RCC 7860 (cell line): Measurements from ENCODE around the gene DPP8.
A peak's percentile ranks its signal among the peaks of the same experiment; 100 is the strongest.
"Not testable (repeated sequence)": the region's sequence is repeated elsewhere in the genome, so short reads cannot be mapped to it uniquely, and the experiment has no call there.

Source experiments
- DNase-seq: peaks from one replicate; pipeline ENCODE4 v3.0.0-alpha.2; 2015; ENCODE audit warnings: low spot score
- FAIRE-seq: peaks from 2 replicates; lab custom pipeline; 2012; peaks lifted over from hg19 to GRCh38; lab: Jason Lieb, UNC

Gene DPP8

DNA sequence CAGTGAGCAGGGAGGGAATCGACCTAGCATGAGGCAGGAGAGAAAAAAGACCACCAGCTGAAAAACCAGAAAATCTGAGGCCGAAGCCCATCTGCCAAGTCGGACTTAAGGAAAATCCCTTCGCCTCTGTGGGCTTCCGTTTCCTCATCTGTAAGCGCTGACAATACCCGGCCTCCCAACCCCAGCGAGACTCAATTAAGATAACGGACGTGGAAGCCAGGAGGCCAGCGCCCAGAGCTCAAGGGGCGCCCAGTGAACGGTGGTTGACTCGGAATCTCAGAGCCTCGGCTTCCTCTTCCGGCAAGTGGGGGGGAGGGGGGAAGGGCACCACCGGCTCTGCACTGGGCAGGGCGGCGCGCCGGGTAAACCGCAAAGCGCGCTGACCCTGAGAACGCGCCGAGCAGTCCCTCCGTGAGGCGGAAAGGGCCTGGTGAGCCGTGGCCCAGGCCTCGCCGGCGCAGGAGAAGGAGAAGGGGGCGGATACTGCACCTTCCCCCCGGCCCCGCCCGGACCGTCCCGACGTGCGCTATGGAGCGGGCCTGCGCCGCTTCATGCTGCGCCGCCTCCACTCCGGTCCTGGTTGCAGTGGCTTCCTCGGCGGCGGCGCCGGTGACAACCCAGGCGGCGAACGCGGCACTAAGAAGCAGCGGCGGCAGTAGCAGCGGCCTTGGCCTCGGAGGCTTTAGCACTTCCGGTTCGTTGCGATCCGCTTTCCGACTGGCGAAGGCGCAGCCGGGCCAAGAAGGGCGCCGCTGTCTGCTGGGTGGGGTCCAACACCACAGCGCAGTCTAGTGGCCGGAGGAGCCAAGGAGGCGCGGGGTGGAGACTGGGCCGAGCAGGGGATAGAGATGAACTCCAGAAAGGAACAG is at the start of gene DPP8:
DPP8 (minus strand) TSS at position 693 of the 869 bp plus-strand sequence. CDS start 5,136 bp downstream, outside the sequence.
- DNase-seq (peak; percentile 85), FAIRE-seq (peak; percentile 44)

DNA sequence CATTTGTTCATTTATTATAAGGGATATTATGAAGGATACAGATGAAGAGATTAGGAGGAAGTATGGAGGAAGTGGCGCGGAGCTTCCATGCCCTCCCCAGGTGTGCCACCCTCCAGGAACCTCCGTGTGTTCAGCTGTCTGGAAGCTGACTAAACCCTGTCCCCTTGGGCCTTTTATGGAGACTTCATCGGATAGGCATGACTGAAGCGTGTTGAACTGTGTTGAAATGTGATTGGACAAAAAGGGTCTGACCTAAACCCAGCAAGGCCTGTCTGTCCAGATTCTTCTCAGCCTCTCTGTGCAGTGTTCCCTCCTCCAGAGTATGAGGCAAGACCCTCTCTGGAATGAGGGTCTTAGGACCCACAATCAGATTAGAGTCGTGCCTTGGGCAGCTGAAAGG is 44.4 kb upstream of the DPP8 start:
- no peak for DNase-seq
- FAIRE-seq = no peak

DNA sequence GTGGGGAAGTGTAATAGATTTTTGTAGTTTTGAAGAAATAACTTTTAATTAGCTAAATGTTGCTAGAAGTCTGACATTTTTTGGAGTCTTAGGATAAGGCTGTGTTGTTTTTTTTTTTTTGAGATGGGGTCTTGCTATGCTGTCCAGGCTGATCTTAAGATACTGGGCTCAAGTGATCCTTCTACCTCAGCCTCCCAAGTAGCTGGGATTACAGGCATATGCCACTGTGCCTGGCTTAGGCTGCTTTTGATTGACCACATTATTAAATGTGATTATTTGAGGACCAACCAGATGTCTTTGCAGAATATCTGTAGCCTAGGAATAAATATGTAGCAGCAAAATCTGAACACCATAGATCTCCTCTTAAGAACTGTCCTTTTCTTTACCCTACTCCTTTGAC is 42.5 kb upstream of the DPP8 start:
- DNase-seq (no peak), FAIRE-seq (no peak)

DNA sequence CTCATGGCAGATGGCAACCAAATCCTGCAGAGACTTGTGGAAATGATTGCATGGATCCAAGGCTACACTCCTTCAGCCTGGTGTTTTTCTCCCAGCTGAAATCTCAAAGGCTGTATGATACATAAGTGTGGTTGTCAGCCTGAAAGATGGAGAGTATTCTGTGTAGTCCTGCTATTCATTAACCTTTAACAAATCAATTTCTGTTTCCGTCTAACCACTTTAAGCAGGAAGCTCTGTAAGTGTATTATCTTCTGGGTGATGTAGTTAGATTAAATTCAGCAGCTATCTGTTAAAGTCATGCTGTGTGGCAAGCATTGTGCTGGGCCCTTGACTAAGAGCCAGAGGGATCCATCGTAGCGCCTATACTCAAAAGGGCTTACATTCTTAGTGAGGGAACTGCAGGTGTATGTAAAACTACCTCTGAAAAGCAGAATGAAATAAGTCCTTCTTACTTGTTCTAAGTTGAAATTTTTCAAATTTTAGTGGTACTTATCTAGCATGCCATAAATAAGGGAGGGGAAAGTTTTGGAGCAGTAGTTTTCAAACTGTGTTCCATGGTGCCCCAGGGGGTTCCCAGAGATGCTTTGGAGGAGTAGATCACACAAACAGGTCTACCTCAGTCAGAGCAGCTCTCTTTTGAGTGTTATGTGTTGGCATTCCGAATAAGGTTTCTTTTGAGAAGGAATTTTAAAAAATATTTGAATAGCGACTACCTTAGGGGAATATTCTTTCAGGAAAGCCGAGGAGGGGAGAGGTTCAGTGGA is 41.7 kb upstream of the DPP8 start:
- FAIRE-seq (no peak), DNase-seq (no peak)

DNA sequence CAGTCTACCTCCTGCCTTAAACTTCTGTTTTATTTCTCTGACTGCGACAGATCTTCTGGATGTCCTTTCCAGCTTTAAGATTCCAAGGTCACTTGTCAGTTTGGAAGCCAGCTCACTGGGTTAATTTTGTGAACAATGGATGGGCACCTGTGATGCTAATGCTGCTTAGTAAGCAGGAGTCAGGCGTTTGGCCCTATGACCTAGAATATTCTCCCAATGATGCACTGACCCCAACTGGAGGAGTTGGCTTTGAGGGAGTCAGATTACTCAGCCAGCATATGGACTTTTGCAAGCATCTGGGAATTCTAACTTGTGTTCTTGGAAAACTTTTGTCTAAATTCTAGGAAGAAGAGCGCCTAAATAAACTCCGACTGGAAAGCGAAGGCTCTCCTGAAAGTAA is 40.8 kb upstream of the DPP8 start:
- FAIRE-seq (no peak), DNase-seq (no peak)

DNA sequence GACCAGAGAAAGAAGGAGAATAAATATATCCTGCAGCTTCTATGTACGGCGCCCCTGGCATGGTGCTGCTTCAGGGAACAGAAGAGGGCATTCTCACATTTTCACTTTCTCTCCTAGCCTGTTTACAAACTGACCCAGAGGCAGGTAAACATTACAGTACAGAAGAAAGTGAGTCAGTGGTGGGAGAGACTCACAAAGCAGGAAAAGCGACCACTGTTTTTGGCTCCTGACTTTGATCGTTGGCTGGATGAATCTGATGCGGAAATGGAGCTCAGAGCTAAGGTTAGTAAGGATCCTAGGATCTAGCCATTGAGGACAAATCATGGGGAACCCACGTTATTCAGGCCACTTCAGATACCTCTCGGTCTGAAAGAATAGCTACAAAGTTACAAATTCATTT is 39.1 kb upstream of the DPP8 start:
- FAIRE-seq (no peak), DNase-seq (no peak)

DNA sequence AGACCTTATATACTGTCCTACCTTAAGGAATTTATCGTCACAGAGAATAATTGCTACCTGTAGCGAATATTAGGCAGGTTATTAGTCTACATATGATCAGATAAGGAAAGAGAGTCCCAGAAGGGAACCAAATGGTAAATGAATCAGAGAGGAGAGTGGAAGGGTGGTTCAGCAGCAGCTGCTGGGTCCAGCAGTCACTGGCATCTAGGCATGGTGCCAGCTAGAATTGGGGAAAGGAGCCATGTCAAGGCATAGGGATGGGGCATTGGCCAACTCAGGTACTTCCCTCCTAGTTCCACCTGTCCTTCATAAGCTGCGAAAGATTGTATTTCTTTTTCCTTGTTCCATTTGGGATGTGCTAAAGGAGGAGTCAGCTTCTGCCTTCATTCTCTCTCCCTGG is 36.2 kb upstream of the DPP8 start:
- DNase-seq = no peak

DNA sequence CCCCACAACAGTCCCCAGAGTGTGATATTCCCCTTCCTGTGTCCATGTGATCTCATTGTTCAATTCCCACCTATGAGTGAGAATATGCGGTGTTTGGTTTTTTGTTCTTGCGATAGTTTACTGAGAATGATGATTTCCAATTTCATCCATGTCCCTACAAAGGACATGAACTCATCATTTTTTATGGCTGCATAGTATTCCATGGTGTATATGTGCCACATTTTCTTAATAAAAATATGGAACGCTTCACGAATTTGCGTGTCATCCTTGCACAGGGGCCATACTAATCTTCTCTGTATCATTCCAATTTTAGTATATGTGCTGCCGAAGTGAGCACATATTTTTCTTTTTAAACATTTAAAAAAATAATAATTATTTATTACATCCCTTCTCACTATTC is 35.4 kb upstream of the DPP8 start:
- DNase-seq, FAIRE-seq: not testable (repeated sequence)

More for the DNA sequence above, 36.2 kb upstream of the DPP8 start:
- no peak for FAIRE-seq

DNA sequence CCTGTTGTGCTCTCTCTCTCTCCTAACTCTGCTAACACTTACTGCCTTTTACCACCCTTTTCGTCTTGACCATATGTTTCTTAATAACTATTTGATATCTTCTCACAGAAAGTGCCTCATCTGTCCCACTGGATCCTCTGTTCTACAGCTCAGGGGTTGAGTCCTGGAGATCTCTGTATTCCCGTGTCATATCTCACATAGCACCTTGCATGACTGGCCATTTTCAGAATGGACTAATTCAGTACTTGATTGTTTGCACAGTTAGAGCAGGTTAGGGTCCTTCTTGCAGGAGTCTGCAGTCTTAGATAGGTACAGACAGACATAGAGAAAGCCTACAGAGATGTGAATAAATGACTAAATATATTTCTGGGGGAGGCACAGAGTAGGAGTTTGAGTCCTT is 33.7 kb upstream of the DPP8 start:
- DNase-seq = no peak
- no peak for FAIRE-seq

DNA sequence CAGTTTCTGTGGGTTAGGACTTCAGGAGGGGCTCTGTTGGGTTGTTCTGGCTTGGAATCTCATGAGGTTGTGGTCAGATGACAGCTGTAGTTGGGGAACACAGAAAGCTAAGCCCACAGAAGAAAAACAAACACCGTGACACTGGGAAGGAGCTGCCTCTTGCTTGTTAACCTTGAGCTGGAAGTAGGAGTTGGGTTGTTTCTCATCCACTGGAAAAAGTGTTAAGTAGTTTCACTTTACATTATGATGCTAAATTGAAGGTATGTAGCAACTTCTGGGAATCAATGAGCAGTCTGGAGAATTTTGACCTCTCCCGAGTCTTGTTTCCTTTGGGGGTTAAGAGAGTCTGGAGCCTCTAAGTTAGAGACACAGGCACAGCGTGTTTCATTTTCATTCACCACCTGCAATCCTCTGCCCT is 33.2 kb upstream of the DPP8 start:
- no peak for DNase-seq
- no peak for FAIRE-seq

DNA sequence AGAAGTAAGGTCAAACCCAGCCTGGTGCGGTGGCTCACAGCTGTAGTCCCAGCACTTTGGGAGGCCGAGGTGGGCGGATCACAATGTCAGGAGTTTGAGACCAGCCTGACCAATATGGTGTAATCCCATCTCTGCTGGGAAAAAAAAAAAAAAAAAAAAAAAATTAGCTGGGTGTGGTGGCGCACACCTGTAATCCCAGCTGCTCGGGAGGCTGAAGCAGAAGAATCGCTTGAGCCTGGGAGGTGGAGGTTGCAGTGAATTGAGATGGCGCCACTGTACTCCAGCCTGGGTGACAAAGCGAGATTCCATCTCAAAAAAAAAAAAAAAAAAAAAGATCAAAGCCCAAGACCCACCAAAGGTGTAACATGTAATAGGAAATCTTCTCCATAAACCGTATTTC is 31.8 kb upstream of the DPP8 start:
- DNase-seq, FAIRE-seq: not testable (repeated sequence)

DNA sequence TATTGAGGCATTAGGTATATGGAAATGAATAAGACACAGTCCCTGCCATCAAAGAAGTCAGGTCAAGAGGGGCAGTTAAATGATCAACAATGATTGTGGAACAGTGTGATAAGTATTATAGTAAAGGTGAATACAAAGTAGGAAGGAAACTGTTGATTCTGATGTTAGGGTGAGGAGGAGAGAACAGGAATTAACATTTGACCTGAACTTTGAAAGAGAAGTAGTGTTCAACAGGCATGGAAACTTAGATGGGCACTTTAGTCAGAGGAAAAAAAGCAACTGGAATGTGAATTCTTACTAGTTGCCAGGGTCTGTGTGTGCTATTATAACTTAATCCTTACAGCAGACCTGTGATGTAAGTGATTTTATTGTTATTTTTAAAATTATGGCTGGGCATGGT is 30.4 kb upstream of the DPP8 start:
- DNase-seq = no peak
- FAIRE-seq = no peak

DNA sequence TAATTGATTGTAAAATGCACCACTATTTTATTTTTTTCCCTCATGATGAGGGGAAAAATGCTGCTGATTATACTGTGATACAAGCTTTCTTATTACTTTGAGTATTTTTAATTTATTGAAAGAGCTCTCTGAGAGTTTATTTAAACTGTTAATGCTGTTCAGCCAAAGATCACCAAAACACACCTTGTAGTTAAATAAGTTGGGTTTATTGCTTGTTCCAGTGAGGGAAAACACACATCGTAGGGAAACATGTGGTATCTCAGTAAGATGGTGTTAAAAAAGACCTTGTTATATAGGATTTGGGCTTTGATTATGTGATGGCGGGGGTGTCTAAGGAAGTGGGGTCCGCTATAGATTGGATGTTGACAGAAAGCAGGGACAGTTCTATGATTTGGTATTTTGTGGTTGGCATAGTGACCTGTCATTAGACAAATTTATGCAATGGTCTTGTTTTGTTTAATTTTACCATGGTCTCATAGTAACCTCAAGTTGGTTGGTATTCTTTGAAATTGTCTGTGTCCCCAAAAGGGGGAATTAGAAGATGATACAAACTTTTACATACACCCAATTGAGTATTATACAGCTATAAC is 23.8 kb upstream of the DPP8 start:
- no peak for FAIRE-seq
- DNase-seq = no peak

DNA sequence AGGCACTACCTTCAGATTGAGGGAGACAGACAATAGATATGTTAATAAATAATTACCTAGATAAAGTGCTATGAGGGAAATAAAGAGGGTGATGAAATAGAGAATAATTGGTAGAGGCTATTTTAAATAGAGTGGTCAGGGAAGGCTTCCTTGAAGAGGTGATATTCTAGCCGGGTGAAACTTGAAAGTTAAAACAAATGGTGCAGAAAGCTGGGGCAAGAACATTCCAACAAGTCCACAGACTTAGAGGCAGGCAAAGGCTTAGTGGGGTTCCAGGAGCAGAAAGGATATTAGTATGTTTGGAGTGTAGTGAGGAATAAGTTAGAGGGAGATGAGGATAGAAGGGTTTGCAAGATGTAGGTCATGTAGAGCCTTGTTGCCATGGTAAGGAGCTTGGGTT is 22.8 kb upstream of the DPP8 start:
- no peak for FAIRE-seq
- DNase-seq = no peak

DNA sequence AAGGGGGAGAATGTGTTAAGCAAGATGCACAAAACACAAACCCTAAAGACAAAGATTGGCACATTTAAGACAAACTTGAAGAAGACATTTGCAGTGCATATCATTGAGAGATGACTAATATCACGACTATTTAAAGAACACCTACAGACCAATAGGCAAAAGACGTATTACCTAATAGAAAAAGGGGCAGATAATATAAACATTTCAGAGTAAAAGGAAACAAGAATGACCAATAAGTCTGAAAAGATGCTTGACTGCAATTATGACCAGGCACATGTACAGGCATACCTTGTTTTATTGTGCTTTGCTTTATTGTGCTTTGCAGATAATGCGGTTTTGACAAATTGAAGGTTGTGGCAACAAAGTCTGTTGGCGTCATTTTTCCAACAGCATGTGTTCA is 17.7 kb upstream of the DPP8 start:
- no peak for FAIRE-seq

DNA sequence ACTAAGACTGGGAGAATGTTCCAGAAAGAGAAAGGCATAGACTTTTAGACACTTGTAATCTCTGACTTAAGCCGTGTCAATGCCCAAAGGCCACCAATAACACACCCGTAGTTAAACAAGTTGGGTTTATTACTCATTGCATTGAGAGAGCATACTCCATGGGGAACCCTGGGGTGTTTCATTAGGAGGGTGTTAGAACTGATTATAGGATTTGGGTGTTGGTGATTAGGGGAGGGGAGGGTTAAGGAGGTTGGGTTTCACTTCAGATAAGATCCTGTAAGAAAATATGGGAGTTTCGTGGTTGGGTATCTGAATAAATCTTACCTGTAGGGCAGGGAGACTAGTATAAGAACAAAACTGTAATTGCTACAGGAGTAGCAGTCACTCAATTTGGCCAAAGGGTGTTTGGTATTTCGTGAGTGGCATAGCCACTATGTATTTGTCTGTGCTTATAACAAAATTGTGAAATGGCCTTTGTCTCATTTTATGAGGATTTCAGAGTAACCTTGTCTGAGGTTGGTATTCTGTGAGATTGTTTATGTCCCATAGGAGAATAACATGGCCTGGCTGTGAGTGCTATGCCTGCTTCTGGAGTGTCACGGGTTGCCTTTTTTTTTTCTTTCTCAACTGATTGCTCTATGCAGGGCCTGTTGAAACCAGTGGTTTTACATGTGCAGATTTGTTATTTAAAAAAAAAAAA is 15.7 kb upstream of the DPP8 start:
- DNase-seq (no peak), FAIRE-seq (no peak)

More for the DNA sequence above, 17.7 kb upstream of the DPP8 start:
- no peak for DNase-seq

DNA sequence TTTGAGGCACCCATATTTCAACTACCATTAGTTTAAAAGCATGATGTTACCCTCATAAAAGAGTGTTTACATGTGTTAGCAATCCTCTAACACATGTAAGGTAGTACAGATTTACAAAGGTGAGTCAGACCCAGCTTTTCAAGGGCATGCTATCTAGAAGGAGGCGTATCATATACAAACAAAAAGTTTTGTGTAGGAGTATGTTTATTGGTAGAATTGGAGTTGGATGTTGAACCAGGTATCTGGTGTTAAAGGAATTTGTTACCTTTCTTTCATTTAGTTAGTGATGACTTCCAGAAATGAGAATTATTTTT is 15.2 kb upstream of the DPP8 start:
- no peak for DNase-seq
- no peak for FAIRE-seq

DNA sequence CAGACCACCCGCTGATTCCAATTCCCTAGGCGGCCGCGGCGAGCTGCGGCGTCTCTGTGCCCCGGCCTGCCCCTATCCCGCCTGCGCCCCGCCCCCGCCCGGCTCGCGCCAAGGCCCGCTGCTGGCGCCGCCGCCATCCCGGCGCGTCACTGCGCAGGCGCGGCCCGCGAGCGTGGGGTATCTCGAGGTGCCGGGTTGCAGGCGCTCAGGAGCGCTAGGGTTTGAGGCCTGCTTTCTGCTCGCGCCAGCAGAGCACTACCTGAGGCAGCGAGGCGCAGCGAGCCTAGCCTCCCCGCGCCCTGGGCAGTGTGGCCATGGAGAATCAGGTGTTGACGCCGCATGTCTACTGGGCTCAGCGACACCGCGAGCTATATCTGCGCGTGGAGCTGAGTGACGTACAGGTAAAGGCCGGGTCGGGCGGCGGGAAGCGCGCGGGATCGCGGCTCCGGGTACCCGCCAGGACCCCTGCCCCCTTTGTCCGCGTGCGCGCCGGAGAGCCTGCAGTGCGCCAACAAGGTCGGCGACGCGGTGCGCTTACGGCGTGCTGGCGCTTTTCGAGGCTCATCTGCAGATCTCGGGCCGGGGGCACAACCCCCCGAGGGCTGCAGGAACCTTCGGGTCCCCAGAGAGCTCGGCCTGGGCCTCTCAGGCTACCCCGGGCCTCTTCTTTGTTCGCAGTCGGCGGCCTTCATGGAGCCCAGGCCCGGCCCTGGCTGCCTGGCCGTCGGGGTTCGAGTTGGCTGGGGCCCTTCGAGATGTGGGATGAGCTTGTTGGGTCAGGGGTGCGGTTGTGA is 13.0 kb upstream of the DPP8 start, which contains the start of gene HACD3:
HACD3 (plus strand) TSS at position 146 of the 794 bp plus-strand sequence; CDS start at position 315, 169 bp downstream.
- peak; percentile 62 for DNase-seq
- FAIRE-seq = no peak

DNA sequence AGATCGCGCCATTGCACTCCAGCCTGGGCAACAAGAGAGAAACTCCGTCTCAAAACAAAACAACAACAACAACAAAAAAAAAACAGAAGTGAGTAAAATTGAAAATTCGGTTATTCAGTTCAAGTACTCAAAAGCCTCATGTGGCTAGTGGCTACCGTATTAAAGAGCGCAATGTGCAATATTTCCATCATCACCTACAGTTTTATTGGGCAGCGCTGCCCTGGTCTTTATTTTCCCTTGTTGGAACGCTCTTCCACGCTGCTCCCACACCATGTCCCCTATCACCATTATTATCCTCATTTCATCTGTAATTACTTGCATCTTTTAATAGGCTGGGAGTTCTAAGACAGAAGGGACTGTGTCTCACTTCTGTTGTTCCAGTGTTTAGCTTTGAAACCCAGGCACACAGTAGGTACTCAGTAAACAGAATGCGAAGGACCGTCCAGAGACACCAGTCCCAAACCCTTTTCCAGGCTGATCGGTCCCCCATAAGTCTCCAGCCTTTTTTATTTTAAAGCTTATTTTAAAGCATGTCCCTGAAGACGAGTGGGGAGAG is 12.4 kb upstream of the DPP8 start:
- DNase-seq = no peak
- no peak for FAIRE-seq

DNA sequence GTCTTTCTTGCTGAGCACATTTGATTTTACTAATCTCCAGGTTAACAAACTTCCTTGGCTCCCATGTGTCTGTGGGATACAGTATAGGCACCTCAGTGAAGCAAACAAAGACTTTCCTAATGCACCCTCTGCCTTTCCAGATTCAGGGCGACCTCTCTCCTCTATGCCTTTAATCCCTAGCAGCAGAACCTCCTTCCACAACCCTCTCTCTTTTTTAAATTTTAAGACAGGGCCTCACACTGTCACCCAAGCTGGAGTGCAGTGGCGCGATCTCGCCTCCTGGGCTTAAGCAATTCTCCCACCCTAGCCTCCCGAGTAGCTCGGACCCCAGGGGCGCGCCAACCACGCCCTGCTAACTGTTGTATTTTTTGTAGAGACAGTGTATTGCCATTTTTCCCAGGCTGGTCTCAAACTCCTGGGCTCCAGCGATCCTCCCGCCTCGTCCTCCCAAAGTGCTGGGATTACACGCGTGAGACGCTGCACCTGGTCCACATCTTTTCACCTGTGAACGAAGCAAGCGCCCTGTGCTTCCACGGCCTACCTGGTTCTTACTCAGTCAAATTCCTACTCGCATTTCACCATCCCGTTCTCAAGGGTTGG is 11.1 kb upstream of the DPP8 start:
- no peak for DNase-seq
- FAIRE-seq = no peak
